Muscle layer of duodenum (tissue), 2 donors: ENCODE measurements around the gene DEGS2.

Experiments used
- H3K27ac ChIP-seq: one replicate; pipeline ENCODE4 v1.7.0; 2013; ENCODE audit warnings: mild to moderate bottlenecking, low read length
- H3K27me3 ChIP-seq: one replicate; pipeline ENCODE4 v1.7.0; 2013; ENCODE audit warnings: low read depth, mild to moderate bottlenecking, control low read depth, low read length
- H3K36me3 ChIP-seq, 2 donors: one replicate each; pipeline ENCODE4 v1.7.0; 2013; ENCODE audit warnings: low read length in 2 of 2, control low read depth in 1 of 2, mild to moderate bottlenecking in 1 of 2; ENCODE audit not compliant: insufficient read depth in 2 of 2, control insufficient read depth in 1 of 2
- H3K4me1 ChIP-seq, 2 donors: one replicate each; pipeline ENCODE4 v1.7.0; 2013; ENCODE audit warnings: low read length in 2 of 2, mild to moderate bottlenecking in 2 of 2, control low read depth in 1 of 2, moderate library complexity in 1 of 2; ENCODE audit not compliant: insufficient read depth in 2 of 2, control insufficient read depth in 1 of 2
- H3K4me3 ChIP-seq, 2 donors: one replicate each; pipeline ENCODE4 v1.7.0; 2013; ENCODE audit warnings: low read length in 2 of 2, low read depth in 1 of 2, mild to moderate bottlenecking in 1 of 2
- H3K9me3 ChIP-seq, 2 donors: one replicate each; pipeline ENCODE4 v1.7.0; 2013; ENCODE audit warnings: low read length in 2 of 2, control low read depth in 1 of 2, mild to moderate bottlenecking in 1 of 2; ENCODE audit not compliant: control insufficient read depth in 1 of 2
- donor health status: healthy.

The DEGS2 gene

GRCh38 chr14:100128688-100129087, 30.8 kb downstream of the DEGS2 start:
- H3K36me3 ChIP-seq: peaks cover 18 to 58% of the 10 kb centered on the region in 2 donors
- H3K4me3 ChIP-seq: no peak overlapping the region
- H3K27ac ChIP-seq: no peak overlapping the region
- peaks cover 0 to 6% of the 10 kb centered on the region in 2 donors for H3K4me1 ChIP-seq
- H3K27me3 ChIP-seq: no peaks in the 10 kb centered on the region
- H3K9me3 ChIP-seq: no peaks in the 10 kb centered on the region

GRCh38 chr14:100127853-100128455, 31.5 kb downstream of the DEGS2 start:
- Histone ChIP-seq H3K4me3 (no peak overlapping the region), H3K27ac (no peak overlapping the region), H3K9me3 (no peaks in the 10 kb centered on the region), H3K27me3 (no peaks in the 10 kb centered on the region), H3K36me3 (peaks cover 21 to 53% of the 10 kb centered on the region in 2 donors), H3K4me1 (peaks cover 0 to 6% of the 10 kb centered on the region in 2 donors)

- H3K4me3 ChIP-seq: no peak overlapping the region
- H3K9me3 ChIP-seq: no peaks in the 10 kb centered on the region
- no peak overlapping the region for H3K27ac ChIP-seq
- H3K27me3 ChIP-seq: no peaks in the 10 kb centered on the region
- peaks cover 21 to 38% of the 10 kb centered on the region in 2 donors for H3K36me3 ChIP-seq
- peaks cover 0 to 2% of the 10 kb centered on the region in 2 donors for H3K4me1 ChIP-seq
Observed at GRCh38 chr14:100126401-100126800, 33.0 kb downstream of the DEGS2 start.

GRCh38 chr14:100124551-100125088, 34.8 kb downstream of the DEGS2 start:
- H3K36me3 ChIP-seq: peaks cover 17 to 22% of the 10 kb centered on the region in 2 donors

GRCh38 chr14:100123618-100124017, 35.8 kb downstream of the DEGS2 start:
- H3K4me3 ChIP-seq: no peak overlapping the region
- peaks cover 17 to 21% of the 10 kb centered on the region in 2 donors for H3K36me3 ChIP-seq
- no peak overlapping the region for H3K27ac ChIP-seq
- H3K27me3 ChIP-seq: no peaks in the 10 kb centered on the region
- H3K9me3 ChIP-seq: no peaks in the 10 kb centered on the region
- H3K4me1 ChIP-seq: no peaks in the 10 kb centered on the region

More at GRCh38 chr14:100124551-100125088, 34.8 kb downstream of the DEGS2 start:
- no peaks in the 10 kb centered on the region for H3K9me3 ChIP-seq
- H3K27me3 ChIP-seq: no peaks in the 10 kb centered on the region
- H3K4me1 ChIP-seq: no peaks in the 10 kb centered on the region
- no peak overlapping the region for H3K4me3 ChIP-seq
- H3K27ac ChIP-seq: no peak overlapping the region

- no peaks in the 10 kb centered on the region for H3K27me3 ChIP-seq
- H3K36me3 ChIP-seq: peaks cover 16 to 26% of the 10 kb centered on the region in 2 donors
- no peak overlapping the region for H3K27ac ChIP-seq
- no peaks in the 10 kb centered on the region for H3K4me1 ChIP-seq
- no peak overlapping the region for H3K4me3 ChIP-seq
- no peaks in the 10 kb centered on the region for H3K9me3 ChIP-seq
Observed at GRCh38 chr14:100122481-100123223, 36.8 kb downstream of the DEGS2 start.

- Histone ChIP-seq H3K4me1 (no peaks in the 10 kb centered on the region), H3K4me3 (no peak overlapping the region), H3K9me3 (no peaks in the 10 kb centered on the region), H3K27ac (no peak overlapping the region), H3K27me3 (no peaks in the 10 kb centered on the region), H3K36me3 (peaks cover 10 to 22% of the 10 kb centered on the region in 2 donors)
Observed at GRCh38 chr14:100121643-100122480, 37.6 kb downstream of the DEGS2 start.

- H3K4me1 ChIP-seq: no peaks in the 10 kb centered on the region
- H3K4me3 ChIP-seq: no peak overlapping the region
- peaks cover 6 to 17% of the 10 kb centered on the region in 2 donors for H3K36me3 ChIP-seq
- H3K27ac ChIP-seq: no peak overlapping the region
- no peaks in the 10 kb centered on the region for H3K9me3 ChIP-seq
- no peaks in the 10 kb centered on the region for H3K27me3 ChIP-seq
Observed at GRCh38 chr14:100120522-100121269, 38.7 kb downstream of the DEGS2 start.

GRCh38 chr14:100119251-100119650, 40.2 kb downstream of the DEGS2 start:
- Histone ChIP-seq H3K27me3 (no peaks in the 10 kb centered on the region), H3K36me3 (peaks cover 9 to 11% of the 10 kb centered on the region in 2 donors), H3K9me3 (no peaks in the 10 kb centered on the region), H3K4me1 (no peaks in the 10 kb centered on the region), H3K4me3 (no peak overlapping the region), H3K27ac (no peak overlapping the region)

- H3K4me3 ChIP-seq: no peak overlapping the region
- no peak overlapping the region for H3K27ac ChIP-seq
- no peaks in the 10 kb centered on the region for H3K27me3 ChIP-seq
- no peaks in the 10 kb centered on the region for H3K4me1 ChIP-seq
- H3K36me3 ChIP-seq: peaks cover 5% of the 10 kb centered on the region in 2 donors
- no peaks in the 10 kb centered on the region for H3K9me3 ChIP-seq
Observed at GRCh38 chr14:100118396-100119011, 40.9 kb downstream of the DEGS2 start.
